ENCODE data around the gene LDLRAD3.

The LDLRAD3 gene

GRCh38 chr11:36088266-36088972 is 144.6 kb downstream of the LDLRAD3 start:
- Histone ChIP-seq H3K4me3 (no peak overlapping the region), H3K9me3 (peaks cover 1% of the 10 kb centered on the region; the same call in 1 of the 2 replicates), H3K36me3 (replicated peaks) (no peaks in the 10 kb centered on the region), H3K4me1 (no peaks in the 10 kb centered on the region), H3K27me3 (ENCODE audit: low read depth) (no peaks in the 10 kb centered on the region)
- no peak for DNase-seq (ENCODE audit: low spot score in 2 of 2)
- in situ Hi-C loops (cut with MboI; ENCODE audit: low sequenced_read_pairs): no loop called here

GRCh38 chr11:36089920-36090319 is 146.1 kb downstream of the LDLRAD3 start:
- Histone ChIP-seq H3K4me1 (no peaks in the 10 kb centered on the region), H3K36me3 (replicated peaks) (no peaks in the 10 kb centered on the region), H3K9me3 (peaks cover 10% of the 10 kb centered on the region; the same call in 1 of the 2 replicates), H3K4me3 (no peak overlapping the region), H3K27me3 (ENCODE audit: low read depth) (no peaks in the 10 kb centered on the region)
- in situ Hi-C loops (cut with MboI; ENCODE audit: low sequenced_read_pairs): no loop called here
- DNase-seq (ENCODE audit: low spot score in 2 of 2): no peak

GRCh38 chr11:36090356-36091109 is 146.7 kb downstream of the LDLRAD3 start:
- in situ Hi-C loops (cut with MboI; ENCODE audit: low sequenced_read_pairs): no loop called here
- no peaks in the 10 kb centered on the region for H3K27me3 ChIP-seq (ENCODE audit: low read depth)
- DNase-seq (ENCODE audit: low spot score in 2 of 2): no peak
- H3K4me1 ChIP-seq: no peaks in the 10 kb centered on the region
- H3K36me3 ChIP-seq (replicated peaks): no peaks in the 10 kb centered on the region
- H3K9me3 ChIP-seq: peaks cover 10% of the 10 kb centered on the region; the same call in 1 of the 2 replicates
- no peak overlapping the region for H3K4me3 ChIP-seq

DNA sequence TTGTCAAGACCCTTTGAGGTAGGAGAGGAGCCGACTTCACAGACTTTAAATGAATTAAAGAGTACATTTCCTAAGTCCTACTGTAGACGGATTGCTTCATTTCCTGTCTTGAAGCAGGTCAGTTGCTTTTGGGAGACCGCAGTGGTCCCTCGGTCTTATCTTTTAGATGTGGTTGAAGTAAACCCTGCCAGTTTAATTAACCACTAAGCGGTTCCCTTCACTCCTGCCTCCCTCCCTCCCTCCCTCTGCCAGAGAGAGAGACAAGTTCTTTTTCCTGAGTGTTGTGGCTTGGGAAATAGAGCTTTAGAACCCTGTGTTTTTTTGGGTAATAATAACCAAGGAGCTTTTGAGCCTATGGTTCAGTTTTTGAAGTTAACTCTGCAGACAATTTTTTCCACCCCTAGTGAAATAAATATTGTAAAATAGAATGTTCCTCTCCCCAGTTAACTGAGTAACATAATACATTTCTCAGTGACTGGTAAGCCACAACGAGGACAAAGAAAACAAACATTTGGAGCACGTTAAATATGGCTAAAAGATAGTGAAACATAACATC is 147.5 kb downstream of the LDLRAD3 start:
- Histone ChIP-seq H3K9me3 (peaks cover 10% of the 10 kb centered on the region; the same call in 1 of the 2 replicates), H3K4me1 (no peaks in the 10 kb centered on the region), H3K36me3 (replicated peaks) (no peaks in the 10 kb centered on the region), H3K4me3 (no peak overlapping the region), H3K27me3 (ENCODE audit: low read depth) (no peaks in the 10 kb centered on the region)
- DNase-seq (ENCODE audit: low spot score in 2 of 2): no peak
- in situ Hi-C loops (cut with MboI; ENCODE audit: low sequenced_read_pairs): no loop called here

- H3K4me3 ChIP-seq: no peak overlapping the region
- H3K9me3 ChIP-seq: peaks cover 10% of the 10 kb centered on the region; the same call in 1 of the 2 replicates
- peak; percentile 30 to 54 for DNase-seq (ENCODE audit: low spot score in 2 of 2)
- no peaks in the 10 kb centered on the region for H3K36me3 ChIP-seq (replicated peaks)
- H3K4me1 ChIP-seq: no peaks in the 10 kb centered on the region
- no peaks in the 10 kb centered on the region for H3K27me3 ChIP-seq (ENCODE audit: low read depth)
- in situ Hi-C loops (cut with MboI; ENCODE audit: low sequenced_read_pairs): no loop called here
Measured at GRCh38 chr11:36092314-36093030, 148.6 kb downstream of the LDLRAD3 start.

GRCh38 chr11:36093548-36093947 is 149.7 kb downstream of the LDLRAD3 start:
- no peak for DNase-seq (ENCODE audit: low spot score in 2 of 2)
- H3K36me3 ChIP-seq (replicated peaks): no peaks in the 10 kb centered on the region
- H3K4me1 ChIP-seq: no peaks in the 10 kb centered on the region
- no peaks in the 10 kb centered on the region for H3K27me3 ChIP-seq (ENCODE audit: low read depth)
- H3K9me3 ChIP-seq: peaks cover 10% of the 10 kb centered on the region; the same call in 1 of the 2 replicates
- in situ Hi-C loops (cut with MboI; ENCODE audit: low sequenced_read_pairs): no loop called here
- no peak overlapping the region for H3K4me3 ChIP-seq

DNA sequence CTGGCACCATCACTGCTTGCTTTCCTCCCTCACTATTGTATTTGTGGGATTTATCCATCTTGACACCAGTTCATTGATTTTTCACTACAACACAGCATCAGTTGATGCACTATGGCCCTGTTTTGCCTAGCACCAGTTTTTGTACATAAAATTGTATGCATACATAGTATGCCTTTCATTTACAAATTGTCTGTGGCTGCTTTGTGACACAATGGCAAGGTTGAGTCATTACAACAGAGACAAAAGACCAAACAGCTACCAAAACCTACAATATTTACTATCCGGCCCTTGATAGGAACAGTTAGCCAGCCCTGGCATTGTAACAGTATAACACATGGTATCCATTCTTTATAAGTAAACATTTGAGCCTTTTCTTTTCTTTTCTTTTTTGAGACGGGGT is 150.3 kb downstream of the LDLRAD3 start:
- no peaks in the 10 kb centered on the region for H3K4me1 ChIP-seq
- peaks cover 10% of the 10 kb centered on the region; the same call in 1 of the 2 replicates for H3K9me3 ChIP-seq
- no peak overlapping the region for H3K4me3 ChIP-seq
- in situ Hi-C loops (cut with MboI; ENCODE audit: low sequenced_read_pairs): no loop called here
- no peaks in the 10 kb centered on the region for H3K27me3 ChIP-seq (ENCODE audit: low read depth)
- peak; percentile 16 to 31 for DNase-seq (ENCODE audit: low spot score in 2 of 2)
- H3K36me3 ChIP-seq (replicated peaks): no peaks in the 10 kb centered on the region

DNA sequence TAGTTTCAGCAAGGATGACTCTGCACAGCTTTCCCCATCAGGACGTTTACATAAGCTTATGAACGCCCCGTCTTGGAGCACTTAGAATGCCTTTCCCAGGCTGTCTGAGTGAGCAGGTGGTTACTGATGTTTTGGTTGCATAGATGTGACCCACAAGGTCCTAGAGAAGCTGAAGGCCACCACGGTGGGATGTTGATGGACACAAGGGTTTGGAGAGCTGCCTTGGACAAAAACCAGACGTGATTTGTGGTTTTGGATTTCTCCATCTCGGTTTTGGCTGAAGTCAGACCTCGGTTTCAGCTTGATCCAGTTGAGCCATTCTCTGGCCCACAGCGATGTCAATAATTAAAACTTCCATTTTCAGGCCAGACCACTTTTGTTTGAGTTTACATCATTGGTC is 151.9 kb downstream of the LDLRAD3 start:
- in situ Hi-C loops (cut with MboI; ENCODE audit: low sequenced_read_pairs): no loop called here
- no peak for DNase-seq (ENCODE audit: low spot score in 2 of 2)
- peaks cover 10% of the 10 kb centered on the region; the same call in 1 of the 2 replicates for H3K9me3 ChIP-seq
- no peaks in the 10 kb centered on the region for H3K4me1 ChIP-seq
- 0 out of 2 replicates have a peak, but pooled peaks cover 3% of the 10 kb centered on the region for H3K36me3 ChIP-seq (replicated peaks)
- no peak overlapping the region for H3K4me3 ChIP-seq
- no peaks in the 10 kb centered on the region for H3K27me3 ChIP-seq (ENCODE audit: low read depth)

- H3K36me3 ChIP-seq (replicated peaks): 0 out of 2 replicates have a peak, but pooled peaks cover 3% of the 10 kb centered on the region
- H3K4me1 ChIP-seq: no peaks in the 10 kb centered on the region
- H3K9me3 ChIP-seq: peaks cover 10% of the 10 kb centered on the region; the same call in 1 of the 2 replicates
- no peaks in the 10 kb centered on the region for H3K27me3 ChIP-seq (ENCODE audit: low read depth)
- no peak overlapping the region for H3K4me3 ChIP-seq
- in situ Hi-C loops (cut with MboI; ENCODE audit: low sequenced_read_pairs): no loop called here
- DNase-seq (ENCODE audit: low spot score in 2 of 2): no peak
Measured at GRCh38 chr11:36097219-36097650, 153.4 kb downstream of the LDLRAD3 start.

GRCh38 chr11:36098087-36098486 is 154.2 kb downstream of the LDLRAD3 start:
- in situ Hi-C loops (cut with MboI; ENCODE audit: low sequenced_read_pairs): no loop called here
- H3K27me3 ChIP-seq (ENCODE audit: low read depth): no peaks in the 10 kb centered on the region
- no peaks in the 10 kb centered on the region for H3K4me1 ChIP-seq
- H3K36me3 ChIP-seq (replicated peaks): 0 out of 2 replicates have a peak, but pooled peaks cover 3% of the 10 kb centered on the region
- no peak overlapping the region for H3K4me3 ChIP-seq
- DNase-seq (ENCODE audit: low spot score in 2 of 2): no peak
- H3K9me3 ChIP-seq: peaks cover 10% of the 10 kb centered on the region; the same call in 1 of the 2 replicates

- Histone ChIP-seq H3K27me3 (ENCODE audit: low read depth) (no peaks in the 10 kb centered on the region), H3K36me3 (replicated peaks) (0 out of 2 replicates have a peak, but pooled peaks cover 3% of the 10 kb centered on the region), H3K9me3 (peaks cover 7% of the 10 kb centered on the region; the same call in 1 of the 2 replicates), H3K4me3 (no peak overlapping the region), H3K4me1 (no peaks in the 10 kb centered on the region)
- no peak for DNase-seq (ENCODE audit: low spot score in 2 of 2)
- in situ Hi-C loops (cut with MboI; ENCODE audit: low sequenced_read_pairs): no loop called here
Measured at GRCh38 chr11:36098853-36099375, 155.1 kb downstream of the LDLRAD3 start.

- H3K4me3 ChIP-seq: no peak overlapping the region
- peaks cover 3% of the 10 kb centered on the region; the same call in 1 of the 2 replicates for H3K4me1 ChIP-seq
- no peak for DNase-seq (ENCODE audit: low spot score in 2 of 2)
- in situ Hi-C loops (cut with MboI; ENCODE audit: low sequenced_read_pairs): no loop called here
- H3K36me3 ChIP-seq (replicated peaks): 0 out of 2 replicates have a peak, but pooled peaks cover 3% of the 10 kb centered on the region
- H3K9me3 ChIP-seq: no peaks in the 10 kb centered on the region
- no peaks in the 10 kb centered on the region for H3K27me3 ChIP-seq (ENCODE audit: low read depth)
Measured at GRCh38 chr11:36101466-36101865, 157.6 kb downstream of the LDLRAD3 start.

- peaks cover 3% of the 10 kb centered on the region; the same call in 1 of the 2 replicates for H3K4me1 ChIP-seq
- in situ Hi-C loops (cut with MboI; ENCODE audit: low sequenced_read_pairs): no loop called here
- no peaks in the 10 kb centered on the region for H3K27me3 ChIP-seq (ENCODE audit: low read depth)
- no peak for DNase-seq (ENCODE audit: low spot score in 2 of 2)
- no peak overlapping the region for H3K4me3 ChIP-seq
- H3K36me3 ChIP-seq (replicated peaks): 0 out of 2 replicates have a peak, but pooled peaks cover 3% of the 10 kb centered on the region
- no peaks in the 10 kb centered on the region for H3K9me3 ChIP-seq
Measured at GRCh38 chr11:36102868-36103267, 159.0 kb downstream of the LDLRAD3 start.
